Measurements from ENCODE around the gene LRTM2.

DNA sequence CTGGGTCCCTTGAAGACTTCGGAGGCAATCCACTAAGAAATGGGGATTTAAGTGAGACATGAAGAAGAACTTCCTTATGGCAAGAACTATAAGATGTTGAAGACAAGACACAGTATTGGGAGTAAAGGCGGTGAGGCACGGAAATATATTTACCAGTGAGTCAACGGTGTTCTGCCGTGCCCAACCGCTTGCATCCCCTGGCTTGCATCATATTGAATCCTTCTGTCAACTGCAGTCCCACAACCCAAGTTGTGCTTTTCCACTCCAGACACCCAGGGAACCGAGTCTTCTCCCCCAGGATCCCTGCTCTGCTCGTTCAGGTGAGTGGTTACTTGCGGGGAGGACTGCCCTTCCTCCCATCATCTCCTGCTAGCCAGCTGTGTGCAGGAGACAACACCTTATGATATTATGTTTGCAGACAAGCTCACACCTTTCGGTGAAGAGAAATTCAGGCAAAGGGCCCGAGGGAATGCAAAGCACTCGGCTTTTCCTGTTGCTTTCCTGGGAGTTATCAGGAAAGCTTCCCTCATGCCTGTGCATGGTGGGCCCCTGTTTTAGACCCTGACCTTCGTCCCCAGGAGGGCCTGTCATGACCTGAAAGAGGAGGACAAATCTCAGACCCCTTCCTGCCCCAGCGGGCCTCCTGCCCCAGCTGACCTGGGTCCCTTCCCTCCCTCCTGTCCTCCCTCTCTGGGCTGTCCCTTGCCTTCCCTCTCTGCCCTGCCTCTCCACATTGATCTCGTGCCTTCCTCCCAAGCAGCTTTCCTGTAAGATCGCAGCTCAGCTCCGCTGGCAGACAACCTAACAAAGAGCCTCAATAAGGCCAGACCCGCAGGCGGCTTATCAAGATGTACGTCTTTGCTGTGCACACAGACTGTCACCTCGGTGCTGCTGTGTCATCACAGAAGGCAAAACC lies 4.3 kb upstream of the LRTM2 start:
- TF ChIP-seq POLR2AphosphoS5 (IDR thresholded peaks at IDR 0.05) = no peak
- TF ChIP-seq, protein P1, sequence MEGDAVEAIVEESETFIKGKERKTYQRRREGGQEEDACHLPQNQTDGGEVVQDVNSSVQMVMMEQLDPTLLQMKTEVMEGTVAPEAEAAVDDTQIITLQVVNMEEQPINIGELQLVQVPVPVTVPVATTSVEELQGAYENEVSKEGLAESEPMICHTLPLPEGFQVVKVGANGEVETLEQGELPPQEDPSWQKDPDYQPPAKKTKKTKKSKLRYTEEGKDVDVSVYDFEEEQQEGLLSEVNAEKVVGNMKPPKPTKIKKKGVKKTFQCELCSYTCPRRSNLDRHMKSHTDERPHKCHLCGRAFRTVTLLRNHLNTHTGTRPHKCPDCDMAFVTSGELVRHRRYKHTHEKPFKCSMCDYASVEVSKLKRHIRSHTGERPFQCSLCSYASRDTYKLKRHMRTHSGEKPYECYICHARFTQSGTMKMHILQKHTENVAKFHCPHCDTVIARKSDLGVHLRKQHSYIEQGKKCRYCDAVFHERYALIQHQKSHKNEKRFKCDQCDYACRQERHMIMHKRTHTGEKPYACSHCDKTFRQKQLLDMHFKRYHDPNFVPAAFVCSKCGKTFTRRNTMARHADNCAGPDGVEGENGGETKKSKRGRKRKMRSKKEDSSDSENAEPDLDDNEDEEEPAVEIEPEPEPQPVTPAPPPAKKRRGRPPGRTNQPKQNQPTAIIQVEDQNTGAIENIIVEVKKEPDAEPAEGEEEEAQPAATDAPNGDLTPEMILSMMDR (IDR thresholded peaks at IDR 0.05) = no peak
